HepG2 (cell line): Measurements from ENCODE around the gene SNX3. TPM values are rescaled to one million over a fixed set of nuclear protein-coding genes. Genes with fewer than 3 reads are reported as not detected.

Experiments
- AKAP8 ChIP-seq: sonication (generic); formaldehyde crosslinking; IDR thresholded peaks from 2 replicates; pipeline ENCODE4 v1.5.1; 2020; ENCODE audit warnings: mild to moderate bottlenecking, missing genetic modification reagents
- CAMTA2 ChIP-seq: sonication (generic); formaldehyde crosslinking; IDR thresholded peaks from 2 replicates; pipeline ENCODE4 v1.4.0; 2020; ENCODE audit warnings: mild to moderate bottlenecking, missing genetic modification reagents, borderline replicate concordance
- CREM ChIP-seq, 2 experiments: sonication (generic) in 1 of 2; formaldehyde crosslinking in 1 of 2; IDR thresholded peaks; 2 replicates each; pipeline versions ENCODE4 v1.4.0 to v1.6.1; 2016 to 2020; ENCODE audit warnings: antibody characterized with exemption in 1 of 2, mild to moderate bottlenecking in 1 of 2, missing genetic modification reagents in 1 of 2
- HDAC2 ChIP-seq: sonication (generic); formaldehyde crosslinking; IDR thresholded peaks from 2 replicates; pipeline ENCODE4 v1.4.0; 2020; ENCODE audit warnings: missing genetic modification reagents
- PHF8 ChIP-seq: sonication (generic); formaldehyde crosslinking; IDR thresholded peaks from 2 replicates; pipeline ENCODE4 v1.5.0; 2020; ENCODE audit warnings: missing genetic modification reagents
- SAFB2 ChIP-seq: sonication (generic); formaldehyde crosslinking; IDR thresholded peaks from 2 replicates; pipeline ENCODE4 v1.5.1; 2020; ENCODE audit warnings: missing genetic modification reagents, low read depth, mild to moderate bottlenecking, borderline replicate concordance
- SNAI1 ChIP-seq: sonication (generic); formaldehyde crosslinking; IDR thresholded peaks from 2 replicates; pipeline ENCODE4 v1.5.0; 2020; ENCODE audit warnings: mild to moderate bottlenecking, missing genetic modification reagents, borderline replicate concordance
- ZFP41 ChIP-seq: sonication (generic); formaldehyde crosslinking; IDR thresholded peaks from 2 replicates; pipeline ENCODE4 v1.4.0; 2020; ENCODE audit warnings: mild to moderate bottlenecking, missing genetic modification reagents, borderline replicate concordance
- ZNF20 ChIP-seq: sonication (generic); formaldehyde crosslinking; IDR thresholded peaks from 2 replicates; pipeline ENCODE4 v1.4.0; 2020; ENCODE audit warnings: mild to moderate bottlenecking, moderate library complexity, missing genetic modification reagents
- ZNF333 ChIP-seq: sonication (generic); formaldehyde crosslinking; IDR thresholded peaks from 2 replicates; pipeline ENCODE4 v1.4.0; 2020; ENCODE audit warnings: mild to moderate bottlenecking, missing genetic modification reagents, borderline replicate concordance
- ZNF777 ChIP-seq: sonication (generic); formaldehyde crosslinking; IDR thresholded peaks from 2 replicates; pipeline ENCODE4 v1.4.0; 2020; ENCODE audit warnings: missing genetic modification reagents
- ZNF788 ChIP-seq: sonication (generic); formaldehyde crosslinking; IDR thresholded peaks from 2 replicates; pipeline ENCODE4 v1.5.0; 2020; ENCODE audit warnings: mild to moderate bottlenecking, missing genetic modification reagents, borderline replicate concordance
- ZSCAN30 ChIP-seq: sonication (generic); formaldehyde crosslinking; IDR thresholded peaks from 2 replicates; pipeline ENCODE4 v1.5.0; 2020; ENCODE audit warnings: mild to moderate bottlenecking, missing genetic modification reagents
- polyA plus RNA-seq, 8 experiments: library from polyadenylated mRNA; depleted of rRNA in 3 of 8; stranded (reverse) in 7 of 8; unstranded in 1 of 8; fragments of >200 nt; fragmentation: Illumina TruSeq in 4 of 8; extraction: Trizol in 4 of 8; gene quantifications; 2 replicates each; pipeline versions ENCODE4 v1.2.1 to v1.2.3, GENCODE V29; 2011 to 2016; ENCODE audit warnings: low read depth in 4 of 8, missing spikeins in 1 of 8, mixed read lengths in 1 of 8; ENCODE audit not compliant: insufficient read depth in 1 of 8
- total RNA-seq, 5 experiments: library from RNA; depleted of rRNA; stranded (reverse); fragments of >200 nt; fragmentation: Illumina TruSeq; extraction: Trizol; gene quantifications; 2 replicates each; pipeline ENCODE4 v1.2.3, GENCODE V29; 2016; ENCODE audit warnings: low read depth in 1 of 5
- TF ChIP-seq, protein P1 (sequence below): sonication (generic); formaldehyde crosslinking; IDR thresholded peaks from 2 replicates; pipeline ENCODE4 v1.5.1; 2020; ENCODE audit warnings: mild to moderate bottlenecking, missing genetic modification reagents, moderate library complexity
- TF ChIP-seq, protein P2 (sequence below): sonication (generic); formaldehyde crosslinking; IDR thresholded peaks from 2 replicates; pipeline ENCODE4 v1.4.0; 2020; ENCODE audit warnings: missing genetic modification reagents, mild to moderate bottlenecking, borderline replicate concordance
- TF ChIP-seq, protein P3 (sequence below): sonication (generic); formaldehyde crosslinking; conservative IDR thresholded peaks from 2 replicates; pipeline ENCODE4 v1.4.0; 2020; ENCODE audit warnings: missing genetic modification reagents

SNX3 gene
- total and polyA plus RNA-seq, 2 of the 13 experiments (the other 11 are each of a cell fraction or from before 2014, with no cell fraction given), result 84.9 to 226 TPM

DNA sequence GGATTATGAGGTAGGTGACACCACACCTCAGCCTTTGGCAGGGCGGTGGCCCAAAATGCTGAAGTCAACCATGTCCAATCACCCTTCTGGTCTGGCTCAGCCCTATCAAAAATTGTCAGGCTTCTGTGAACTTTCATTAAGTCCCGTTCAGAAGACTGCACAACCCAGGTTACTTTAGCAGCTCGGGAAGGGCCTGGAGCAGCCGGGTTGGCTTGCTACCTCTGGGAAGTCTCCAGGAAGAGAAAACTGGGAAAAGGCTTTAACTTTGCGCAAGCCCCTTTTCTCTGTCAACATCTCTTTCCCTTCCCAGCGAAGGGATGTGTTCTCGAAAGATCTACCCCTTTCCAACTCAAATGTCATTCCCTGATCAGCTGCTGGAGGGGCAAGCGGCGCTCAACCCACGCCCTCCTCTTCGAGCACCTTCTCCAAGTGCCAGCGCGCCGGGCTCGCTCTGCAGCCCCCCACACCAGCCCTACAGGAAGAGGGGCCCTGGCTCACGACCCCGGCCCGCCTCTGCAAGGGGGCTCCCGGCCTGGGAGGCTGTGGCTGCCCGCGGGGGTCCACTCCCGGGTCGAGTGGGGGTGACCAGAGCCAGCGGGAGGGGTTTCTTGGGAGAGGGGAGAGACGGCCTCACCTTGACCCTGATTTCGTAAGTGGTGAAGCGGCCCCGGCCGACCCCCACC lies 573 bp downstream of the SNX3 start (continued):
- TF ChIP-seq, protein P1, sequence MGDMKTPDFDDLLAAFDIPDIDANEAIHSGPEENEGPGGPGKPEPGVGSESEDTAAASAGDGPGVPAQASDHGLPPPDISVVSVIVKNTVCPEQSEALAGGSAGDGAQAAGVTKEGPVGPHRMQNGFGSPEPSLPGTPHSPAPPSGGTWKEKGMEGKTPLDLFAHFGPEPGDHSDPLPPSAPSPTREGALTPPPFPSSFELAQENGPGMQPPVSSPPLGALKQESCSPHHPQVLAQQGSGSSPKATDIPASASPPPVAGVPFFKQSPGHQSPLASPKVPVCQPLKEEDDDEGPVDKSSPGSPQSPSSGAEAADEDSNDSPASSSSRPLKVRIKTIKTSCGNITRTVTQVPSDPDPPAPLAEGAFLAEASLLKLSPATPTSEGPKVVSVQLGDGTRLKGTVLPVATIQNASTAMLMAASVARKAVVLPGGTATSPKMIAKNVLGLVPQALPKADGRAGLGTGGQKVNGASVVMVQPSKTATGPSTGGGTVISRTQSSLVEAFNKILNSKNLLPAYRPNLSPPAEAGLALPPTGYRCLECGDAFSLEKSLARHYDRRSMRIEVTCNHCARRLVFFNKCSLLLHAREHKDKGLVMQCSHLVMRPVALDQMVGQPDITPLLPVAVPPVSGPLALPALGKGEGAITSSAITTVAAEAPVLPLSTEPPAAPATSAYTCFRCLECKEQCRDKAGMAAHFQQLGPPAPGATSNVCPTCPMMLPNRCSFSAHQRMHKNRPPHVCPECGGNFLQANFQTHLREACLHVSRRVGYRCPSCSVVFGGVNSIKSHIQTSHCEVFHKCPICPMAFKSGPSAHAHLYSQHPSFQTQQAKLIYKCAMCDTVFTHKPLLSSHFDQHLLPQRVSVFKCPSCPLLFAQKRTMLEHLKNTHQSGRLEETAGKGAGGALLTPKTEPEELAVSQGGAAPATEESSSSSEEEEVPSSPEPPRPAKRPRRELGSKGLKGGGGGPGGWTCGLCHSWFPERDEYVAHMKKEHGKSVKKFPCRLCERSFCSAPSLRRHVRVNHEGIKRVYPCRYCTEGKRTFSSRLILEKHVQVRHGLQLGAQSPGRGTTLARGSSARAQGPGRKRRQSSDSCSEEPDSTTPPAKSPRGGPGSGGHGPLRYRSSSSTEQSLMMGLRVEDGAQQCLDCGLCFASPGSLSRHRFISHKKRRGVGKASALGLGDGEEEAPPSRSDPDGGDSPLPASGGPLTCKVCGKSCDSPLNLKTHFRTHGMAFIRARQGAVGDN (CRISPR knock-in tag), result no peak; the same call in 1 of the 2 replicates
- peak; percentile 24; the same call in 1 of the 2 replicates for TF ChIP-seq ZNF333 (CRISPR knock-in tag)
- 0 out of 2 replicates have a peak, but pooled peaks have one; percentile 14 for TF ChIP-seq HDAC2 (CRISPR knock-in tag)
- no peak for TF ChIP-seq ZSCAN30 (CRISPR knock-in tag)
- 0 out of 2 replicates have a peak, but pooled peaks have one; percentile 60 for TF ChIP-seq ZFP41 (CRISPR knock-in tag)
- TF ChIP-seq, protein P2, sequence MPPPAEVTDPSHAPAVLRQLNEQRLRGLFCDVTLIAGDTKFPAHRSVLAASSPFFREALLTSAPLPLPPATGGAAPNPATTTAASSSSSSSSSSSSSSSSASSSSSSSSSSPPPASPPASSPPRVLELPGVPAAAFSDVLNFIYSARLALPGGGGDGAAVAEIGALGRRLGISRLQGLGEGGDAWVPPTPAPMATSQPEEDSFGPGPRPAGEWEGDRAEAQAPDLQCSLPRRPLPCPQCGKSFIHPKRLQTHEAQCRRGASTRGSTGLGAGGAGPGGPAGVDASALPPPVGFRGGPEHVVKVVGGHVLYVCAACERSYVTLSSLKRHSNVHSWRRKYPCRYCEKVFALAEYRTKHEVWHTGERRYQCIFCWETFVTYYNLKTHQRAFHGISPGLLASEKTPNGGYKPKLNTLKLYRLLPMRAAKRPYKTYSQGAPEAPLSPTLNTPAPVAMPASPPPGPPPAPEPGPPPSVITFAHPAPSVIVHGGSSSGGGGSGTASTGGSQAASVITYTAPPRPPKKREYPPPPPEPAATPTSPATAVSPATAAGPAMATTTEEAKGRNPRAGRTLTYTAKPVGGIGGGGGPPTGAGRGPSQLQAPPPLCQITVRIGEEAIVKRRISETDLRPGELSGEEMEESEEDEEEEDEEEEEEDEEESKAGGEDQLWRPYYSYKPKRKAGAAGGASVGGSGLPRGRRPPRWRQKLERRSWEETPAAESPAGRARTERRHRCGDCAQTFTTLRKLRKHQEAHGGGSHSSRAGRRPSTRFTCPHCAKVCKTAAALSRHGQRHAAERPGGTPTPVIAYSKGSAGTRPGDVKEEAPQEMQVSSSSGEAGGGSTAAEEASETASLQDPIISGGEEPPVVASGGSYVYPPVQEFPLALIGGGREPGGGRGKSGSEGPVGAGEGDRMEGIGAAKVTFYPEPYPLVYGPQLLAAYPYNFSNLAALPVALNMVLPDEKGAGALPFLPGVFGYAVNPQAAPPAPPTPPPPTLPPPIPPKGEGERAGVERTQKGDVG, result no peak
- 0 out of 2 replicates have a peak, but pooled peaks have one; percentile 8 for TF ChIP-seq SAFB2 (CRISPR knock-in tag)
- 0 out of 2 replicates have a peak, but pooled peaks have one; percentile 33 for TF ChIP-seq CAMTA2 (CRISPR knock-in tag)
- TF ChIP-seq AKAP8 (CRISPR knock-in tag), result no peak
- 0 out of 2 replicates have a peak, but pooled peaks have one; percentile 2 for TF ChIP-seq ZNF777 (CRISPR knock-in tag)
- 0 out of 2 replicates have a peak, but pooled peaks have one; percentile 3 for TF ChIP-seq ZNF788 (CRISPR knock-in tag)
- peak; percentile 43; the same call in 1 of the 2 replicates for TF ChIP-seq PHF8 (CRISPR knock-in tag)
- TF ChIP-seq SNAI1, result 0 out of 2 replicates have a peak, but pooled peaks have one; percentile 26
- TF ChIP-seq CREM (IDR thresholded peaks at IDR 0.05), result no peak
- TF ChIP-seq CREM (CRISPR knock-in tag; IDR thresholded peaks at IDR 0.05), result no peak
- TF ChIP-seq, protein P3, sequence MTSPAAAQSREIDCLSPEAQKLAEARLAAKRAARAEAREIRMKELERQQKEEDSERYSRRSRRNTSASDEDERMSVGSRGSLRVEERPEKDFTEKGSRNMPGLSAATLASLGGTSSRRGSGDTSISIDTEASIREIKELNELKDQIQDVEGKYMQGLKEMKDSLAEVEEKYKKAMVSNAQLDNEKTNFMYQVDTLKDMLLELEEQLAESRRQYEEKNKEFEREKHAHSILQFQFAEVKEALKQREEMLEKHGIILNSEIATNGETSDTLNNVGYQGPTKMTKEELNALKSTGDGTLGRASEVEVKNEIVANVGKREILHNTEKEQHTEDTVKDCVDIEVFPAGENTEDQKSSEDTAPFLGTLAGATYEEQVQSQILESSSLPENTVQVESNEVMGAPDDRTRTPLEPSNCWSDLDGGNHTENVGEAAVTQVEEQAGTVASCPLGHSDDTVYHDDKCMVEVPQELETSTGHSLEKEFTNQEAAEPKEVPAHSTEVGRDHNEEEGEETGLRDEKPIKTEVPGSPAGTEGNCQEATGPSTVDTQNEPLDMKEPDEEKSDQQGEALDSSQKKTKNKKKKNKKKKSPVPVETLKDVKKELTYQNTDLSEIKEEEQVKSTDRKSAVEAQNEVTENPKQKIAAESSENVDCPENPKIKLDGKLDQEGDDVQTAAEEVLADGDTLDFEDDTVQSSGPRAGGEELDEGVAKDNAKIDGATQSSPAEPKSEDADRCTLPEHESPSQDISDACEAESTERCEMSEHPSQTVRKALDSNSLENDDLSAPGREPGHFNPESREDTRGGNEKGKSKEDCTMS, result no peak
- peak; percentile 44; the same call in 1 of the 2 replicates for TF ChIP-seq ZNF20 (CRISPR knock-in tag)
